ENCODE data around the gene NEURL4.
"Not testable (repeated sequence)": the region's sequence is repeated elsewhere in the genome, so short reads cannot be mapped to it uniquely, and the experiment has no call there.

- TF ChIP-seq POLR2A, CTCF, POLR2AphosphoS5 (IDR thresholded peaks at IDR 0.05): not testable (repeated sequence)
Observed at GRCh38 chr17:7337600-7337999, 8.5 kb upstream of the NEURL4 start.

Measured in prostate gland (tissue), 2 donors.